ENCODE results near the gene SLC27A4. TPM values are rescaled to one million over a fixed set of nuclear protein-coding genes. Genes with fewer than 3 reads are reported as not detected.

The SLC27A4 gene
- total and polyA plus RNA-seq, 9 donors = 4.8 to 22.4 (median 10.8) TPM

DNA sequence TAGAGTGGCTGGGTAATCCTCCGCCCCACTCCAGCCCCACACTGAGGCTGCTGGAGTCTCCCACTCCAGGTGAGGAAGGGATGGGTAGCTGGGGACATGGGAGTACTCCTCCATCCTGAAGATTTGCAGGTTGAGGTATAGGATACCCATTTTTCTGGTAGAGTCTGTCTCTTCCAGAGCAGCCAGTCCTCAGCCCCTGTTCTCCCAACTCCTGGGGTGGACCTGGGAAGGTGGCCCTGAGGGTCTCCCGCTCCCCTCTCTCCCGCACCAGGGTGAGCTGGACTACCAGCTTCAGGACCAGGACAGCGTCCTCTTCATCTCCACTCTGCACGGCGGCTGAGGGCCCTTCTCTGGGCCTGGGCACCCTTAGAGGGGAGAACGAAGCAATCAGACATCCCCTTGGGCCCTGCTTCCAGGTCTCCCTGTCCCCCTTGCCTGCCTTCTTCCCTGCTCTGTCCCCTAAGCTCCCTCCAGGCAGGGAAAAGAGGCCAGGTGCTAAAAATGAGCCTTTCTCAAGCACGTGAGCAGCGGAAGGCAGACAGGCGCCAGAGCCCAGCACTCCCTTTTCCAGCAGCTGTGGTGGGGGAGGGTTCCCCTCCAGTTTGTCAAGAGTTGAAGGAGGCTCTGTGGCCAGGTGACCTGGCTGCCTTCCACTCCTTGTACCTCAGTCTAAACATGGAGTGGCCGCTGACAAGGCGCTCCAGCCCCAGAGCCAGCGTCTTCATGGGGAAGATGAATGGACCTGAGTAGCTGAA lies 49.2 kb downstream of the SLC27A4 start:
- Histone ChIP-seq H3K4me1 (ENCODE audit: insufficient read depth) (no peaks in the 10 kb centered on the region), H3K4me3 (no peak overlapping the region), H3K36me3 (no peaks in the 10 kb centered on the region), H3K27ac (no peak overlapping the region), H3K9me3 (no peaks in the 10 kb centered on the region), H3K27me3 (no peaks in the 10 kb centered on the region)
- intact Hi-C loops (cut with DNase I) = no loop called here
- DNase-seq = no peak
- TF ChIP-seq, protein P1, sequence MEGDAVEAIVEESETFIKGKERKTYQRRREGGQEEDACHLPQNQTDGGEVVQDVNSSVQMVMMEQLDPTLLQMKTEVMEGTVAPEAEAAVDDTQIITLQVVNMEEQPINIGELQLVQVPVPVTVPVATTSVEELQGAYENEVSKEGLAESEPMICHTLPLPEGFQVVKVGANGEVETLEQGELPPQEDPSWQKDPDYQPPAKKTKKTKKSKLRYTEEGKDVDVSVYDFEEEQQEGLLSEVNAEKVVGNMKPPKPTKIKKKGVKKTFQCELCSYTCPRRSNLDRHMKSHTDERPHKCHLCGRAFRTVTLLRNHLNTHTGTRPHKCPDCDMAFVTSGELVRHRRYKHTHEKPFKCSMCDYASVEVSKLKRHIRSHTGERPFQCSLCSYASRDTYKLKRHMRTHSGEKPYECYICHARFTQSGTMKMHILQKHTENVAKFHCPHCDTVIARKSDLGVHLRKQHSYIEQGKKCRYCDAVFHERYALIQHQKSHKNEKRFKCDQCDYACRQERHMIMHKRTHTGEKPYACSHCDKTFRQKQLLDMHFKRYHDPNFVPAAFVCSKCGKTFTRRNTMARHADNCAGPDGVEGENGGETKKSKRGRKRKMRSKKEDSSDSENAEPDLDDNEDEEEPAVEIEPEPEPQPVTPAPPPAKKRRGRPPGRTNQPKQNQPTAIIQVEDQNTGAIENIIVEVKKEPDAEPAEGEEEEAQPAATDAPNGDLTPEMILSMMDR (IDR thresholded peaks at IDR 0.05) = no peak
- TF ChIP-seq EP300 (IDR thresholded peaks at IDR 0.05) (no peak), POLR2A (IDR thresholded peaks at IDR 0.05) (no peak)
- WGBS, 3 donors = 65 to 77% (median 68%) methylated on average over 13 of the region's 13 CpGs

DNA sequence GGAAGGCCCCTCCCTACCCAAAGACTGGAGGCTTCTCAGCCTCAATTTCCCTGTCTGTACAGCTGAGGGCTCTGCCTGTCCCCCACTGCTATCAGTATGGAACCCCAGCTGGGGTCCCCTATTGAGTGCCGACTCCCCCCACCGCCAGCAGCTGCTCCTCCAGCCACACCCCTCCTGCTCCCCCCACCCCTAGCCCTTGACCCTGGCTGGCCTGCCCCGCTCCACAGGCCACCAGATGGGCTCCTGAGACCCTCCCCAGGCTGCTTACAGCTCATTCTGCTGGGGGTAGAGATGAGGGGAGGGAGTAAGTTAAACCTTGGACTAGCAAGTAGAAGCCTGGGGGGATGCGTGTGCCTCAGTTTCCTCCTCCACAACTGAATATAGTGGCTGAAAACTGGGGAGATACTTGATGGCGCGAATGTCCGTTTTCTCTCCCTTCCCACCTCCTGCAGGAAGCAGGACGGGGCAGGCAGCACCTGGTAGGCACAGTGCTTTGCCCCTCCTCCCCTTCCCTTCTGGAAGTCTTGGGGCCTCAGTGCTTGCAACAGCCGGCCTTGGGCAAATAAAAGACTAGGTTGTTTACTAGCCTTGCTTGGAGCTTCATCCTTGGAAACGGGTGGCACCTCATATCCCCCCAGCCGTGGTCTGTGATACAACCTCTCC lies 50.0 kb downstream of the SLC27A4 start:
- 74 to 78% (median 78%) methylated on average over 11 of the region's 11 CpGs for WGBS, 3 donors
- Histone ChIP-seq H3K27ac (no peak overlapping the region), H3K9me3 (no peaks in the 10 kb centered on the region), H3K4me3 (no peak overlapping the region), H3K36me3 (no peaks in the 10 kb centered on the region), H3K27me3 (no peaks in the 10 kb centered on the region), H3K4me1 (ENCODE audit: insufficient read depth) (no peaks in the 10 kb centered on the region)
- no peak for TF ChIP-seq EP300 (IDR thresholded peaks at IDR 0.05)
- no peak for TF ChIP-seq POLR2A (IDR thresholded peaks at IDR 0.05)
- intact Hi-C loops (cut with DNase I) = no loop called here
- no peak for DNase-seq

DNA sequence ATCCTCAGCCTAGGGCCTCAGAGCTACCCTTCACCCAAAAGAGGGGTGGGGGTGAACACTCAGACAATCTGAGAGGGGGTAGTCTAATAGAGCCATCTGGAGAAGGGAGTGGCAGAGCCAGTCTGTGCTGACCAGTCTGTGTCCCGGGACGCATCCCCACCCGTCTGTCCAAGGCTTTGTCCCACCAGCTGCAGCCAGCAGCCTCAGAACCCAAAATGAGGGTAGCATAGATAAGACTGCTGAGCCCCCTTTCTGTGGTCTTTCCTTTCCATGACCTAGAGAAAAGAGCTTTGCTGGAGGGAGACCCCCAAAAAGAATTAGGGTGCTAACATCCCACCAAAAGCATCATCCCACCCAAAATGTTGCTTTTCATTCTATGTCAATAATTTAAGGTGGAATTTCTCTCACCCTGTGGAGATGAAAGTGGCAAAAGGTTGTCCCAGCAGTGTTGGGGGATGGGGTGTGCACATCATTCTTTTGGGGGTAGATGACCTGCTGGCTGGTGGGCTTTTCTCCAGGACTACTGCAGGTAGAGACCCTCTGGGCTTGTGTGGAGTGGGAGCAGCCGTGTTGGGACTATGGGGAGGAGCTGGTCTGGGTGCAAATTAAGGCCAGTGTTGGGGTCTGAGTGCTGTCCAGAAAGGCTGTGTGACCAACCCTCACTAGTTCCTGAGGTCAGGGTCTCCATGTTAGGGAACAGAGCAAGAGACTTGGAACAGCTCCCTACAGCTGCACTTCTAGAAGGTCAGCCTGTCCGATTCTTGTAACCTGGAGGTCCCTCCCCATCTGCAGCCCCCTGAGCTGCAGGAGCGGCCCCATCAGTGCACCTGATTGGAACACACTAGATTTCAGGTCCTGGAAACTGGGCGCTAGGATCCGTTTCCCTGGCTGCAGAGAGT lies 50.7 kb downstream of the SLC27A4 start:
- TF ChIP-seq POLR2A (IDR thresholded peaks at IDR 0.05) = no peak
- TF ChIP-seq EP300 (IDR thresholded peaks at IDR 0.05) = no peak
- TF ChIP-seq, protein P1 (IDR thresholded peaks at IDR 0.05) = no peak
- H3K27me3 ChIP-seq = no peaks in the 10 kb centered on the region

DNA sequence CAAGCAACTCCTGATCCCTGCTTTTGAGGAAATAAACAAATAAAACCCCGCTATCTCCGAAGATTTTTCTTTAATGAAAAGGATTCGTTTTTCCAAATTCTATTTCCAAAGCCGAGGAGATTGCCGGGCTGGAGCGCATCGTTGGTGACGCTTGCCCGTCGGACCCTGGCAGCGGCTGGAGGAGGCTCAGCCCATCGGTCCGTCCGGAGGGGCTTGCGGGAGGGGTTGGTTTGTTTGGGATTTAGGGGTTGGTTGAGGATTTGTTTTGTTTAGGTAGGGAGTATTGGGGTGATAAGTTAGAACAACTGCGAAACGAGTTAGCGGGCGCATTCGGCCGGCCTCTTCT lies 51.6 kb downstream of the SLC27A4 start:
- intact Hi-C loops (cut with DNase I) = no loop called here
- Histone ChIP-seq H3K4me1 (ENCODE audit: insufficient read depth) (no peaks in the 10 kb centered on the region), H3K9me3 (no peaks in the 10 kb centered on the region), H3K4me3 (no peak overlapping the region), H3K27me3 (no peaks in the 10 kb centered on the region), H3K36me3 (no peaks in the 10 kb centered on the region), H3K27ac (no peak overlapping the region)
- TF ChIP-seq, protein P1 (IDR thresholded peaks at IDR 0.05) = no peak
- no peak for TF ChIP-seq EP300 (IDR thresholded peaks at IDR 0.05)
- no peak for TF ChIP-seq POLR2A (IDR thresholded peaks at IDR 0.05)
- no peak for DNase-seq
- 89 to 92% (median 89%) methylated on average over 21 of the region's 21 CpGs for WGBS, 3 donors

More for the DNA sequence above, 50.7 kb downstream of the SLC27A4 start:
- no peaks in the 10 kb centered on the region for H3K9me3 ChIP-seq
- no peak overlapping the region for H3K4me3 ChIP-seq
- DNase-seq = no peak
- H3K27ac ChIP-seq = no peak overlapping the region
- intact Hi-C loops (cut with DNase I) = no loop called here
- no peaks in the 10 kb centered on the region for H3K36me3 ChIP-seq
- H3K4me1 ChIP-seq (ENCODE audit: insufficient read depth) = no peaks in the 10 kb centered on the region
- WGBS, 3 donors = 84 to 89% (median 86%) methylated on average over 8 of the region's 8 CpGs

Measured in ovary (tissue), 9 donors.